ENCODE data around the gene PAOX.

DNA sequence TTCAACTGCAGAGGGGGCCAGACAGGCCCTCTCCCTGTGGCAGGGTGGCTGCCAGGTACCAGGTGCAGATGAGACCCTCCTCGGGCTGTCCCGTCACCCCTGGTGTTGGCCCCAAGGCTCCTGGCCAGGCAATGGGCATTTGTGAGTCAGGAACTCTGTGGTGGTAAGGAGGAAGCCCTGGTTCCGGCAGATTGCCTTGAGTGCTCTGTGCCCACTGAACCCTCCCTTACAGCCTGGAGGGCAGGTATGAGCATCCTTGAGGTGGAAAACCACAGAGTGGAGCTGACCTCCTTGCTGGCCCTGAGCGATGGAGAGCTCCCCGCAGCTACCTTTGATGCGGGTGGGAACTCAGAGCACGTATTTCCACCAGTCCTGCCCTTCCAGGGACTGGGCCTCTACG is 2.0 kb downstream of the PAOX start:
- TF ChIP-seq ZNF232 (CRISPR knock-in tag; IDR thresholded peaks at IDR 0.05; ENCODE audit: borderline replicate concordance) (no peak), SRF (IDR thresholded peaks at IDR 0.05; ENCODE audit: low read depth, low read length) (no peak), NR2C2 (CRISPR knock-in tag; IDR thresholded peaks at IDR 0.05; ENCODE audit: borderline replicate concordance) (no peak), MAFK (conservative IDR thresholded peaks at IDR 0.05 in 1 of 2, IDR thresholded peaks at IDR 0.05 in 1 of 2; ENCODE audit: low read length in 2 of 2) (no peak), TCF7 (IDR thresholded peaks at IDR 0.05; ENCODE audit: low read depth) (no peak), BORCS8-MEF2B (CRISPR knock-in tag; IDR thresholded peaks at IDR 0.05) (no peak), ZNF333 (CRISPR knock-in tag; IDR thresholded peaks at IDR 0.05; ENCODE audit: borderline replicate concordance) (no peak)
- TF ChIP-seq, protein P1, sequence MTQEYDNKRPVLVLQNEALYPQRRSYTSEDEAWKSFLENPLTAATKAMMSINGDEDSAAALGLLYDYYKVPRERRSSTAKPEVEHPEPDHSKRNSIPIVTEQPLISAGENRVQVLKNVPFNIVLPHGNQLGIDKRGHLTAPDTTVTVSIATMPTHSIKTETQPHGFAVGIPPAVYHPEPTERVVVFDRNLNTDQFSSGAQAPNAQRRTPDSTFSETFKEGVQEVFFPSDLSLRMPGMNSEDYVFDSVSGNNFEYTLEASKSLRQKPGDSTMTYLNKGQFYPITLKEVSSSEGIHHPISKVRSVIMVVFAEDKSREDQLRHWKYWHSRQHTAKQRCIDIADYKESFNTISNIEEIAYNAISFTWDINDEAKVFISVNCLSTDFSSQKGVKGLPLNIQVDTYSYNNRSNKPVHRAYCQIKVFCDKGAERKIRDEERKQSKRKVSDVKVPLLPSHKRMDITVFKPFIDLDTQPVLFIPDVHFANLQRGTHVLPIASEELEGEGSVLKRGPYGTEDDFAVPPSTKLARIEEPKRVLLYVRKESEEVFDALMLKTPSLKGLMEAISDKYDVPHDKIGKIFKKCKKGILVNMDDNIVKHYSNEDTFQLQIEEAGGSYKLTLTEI (CRISPR knock-in tag; conservative IDR thresholded peaks at IDR 0.05) = no peak
- TF ChIP-seq, protein P2, sequence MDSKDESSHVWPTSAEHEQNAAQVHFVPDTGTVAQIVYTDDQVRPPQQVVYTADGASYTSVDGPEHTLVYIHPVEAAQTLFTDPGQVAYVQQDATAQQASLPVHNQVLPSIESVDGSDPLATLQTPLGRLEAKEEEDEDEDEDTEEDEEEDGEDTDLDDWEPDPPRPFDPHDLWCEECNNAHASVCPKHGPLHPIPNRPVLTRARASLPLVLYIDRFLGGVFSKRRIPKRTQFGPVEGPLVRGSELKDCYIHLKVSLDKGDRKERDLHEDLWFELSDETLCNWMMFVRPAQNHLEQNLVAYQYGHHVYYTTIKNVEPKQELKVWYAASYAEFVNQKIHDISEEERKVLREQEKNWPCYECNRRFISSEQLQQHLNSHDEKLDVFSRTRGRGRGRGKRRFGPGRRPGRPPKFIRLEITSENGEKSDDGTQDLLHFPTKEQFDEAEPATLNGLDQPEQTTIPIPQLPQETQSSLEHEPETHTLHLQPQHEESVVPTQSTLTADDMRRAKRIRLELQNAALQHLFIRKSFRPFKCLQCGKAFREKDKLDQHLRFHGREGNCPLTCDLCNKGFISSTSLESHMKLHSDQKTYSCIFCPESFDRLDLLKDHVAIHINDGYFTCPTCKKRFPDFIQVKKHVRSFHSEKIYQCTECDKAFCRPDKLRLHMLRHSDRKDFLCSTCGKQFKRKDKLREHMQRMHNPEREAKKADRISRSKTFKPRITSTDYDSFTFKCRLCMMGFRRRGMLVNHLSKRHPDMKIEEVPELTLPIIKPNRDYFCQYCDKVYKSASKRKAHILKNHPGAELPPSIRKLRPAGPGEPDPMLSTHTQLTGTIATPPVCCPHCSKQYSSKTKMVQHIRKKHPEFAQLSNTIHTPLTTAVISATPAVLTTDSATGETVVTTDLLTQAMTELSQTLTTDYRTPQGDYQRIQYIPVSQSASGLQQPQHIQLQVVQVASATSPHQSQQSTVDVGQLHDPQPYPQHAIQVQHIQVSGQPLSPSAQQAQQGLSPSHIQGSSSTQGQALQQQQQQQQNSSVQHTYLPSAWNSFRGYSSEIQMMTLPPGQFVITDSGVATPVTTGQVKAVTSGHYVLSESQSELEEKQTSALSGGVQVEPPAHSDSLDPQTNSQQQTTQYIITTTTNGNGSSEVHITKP (CRISPR knock-in tag; IDR thresholded peaks at IDR 0.05; ENCODE audit: low read depth) = no peak
- TF ChIP-seq, protein P3, sequence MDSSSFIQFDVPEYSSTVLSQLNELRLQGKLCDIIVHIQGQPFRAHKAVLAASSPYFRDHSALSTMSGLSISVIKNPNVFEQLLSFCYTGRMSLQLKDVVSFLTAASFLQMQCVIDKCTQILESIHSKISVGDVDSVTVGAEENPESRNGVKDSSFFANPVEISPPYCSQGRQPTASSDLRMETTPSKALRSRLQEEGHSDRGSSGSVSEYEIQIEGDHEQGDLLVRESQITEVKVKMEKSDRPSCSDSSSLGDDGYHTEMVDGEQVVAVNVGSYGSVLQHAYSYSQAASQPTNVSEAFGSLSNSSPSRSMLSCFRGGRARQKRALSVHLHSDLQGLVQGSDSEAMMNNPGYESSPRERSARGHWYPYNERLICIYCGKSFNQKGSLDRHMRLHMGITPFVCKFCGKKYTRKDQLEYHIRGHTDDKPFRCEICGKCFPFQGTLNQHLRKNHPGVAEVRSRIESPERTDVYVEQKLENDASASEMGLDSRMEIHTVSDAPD (CRISPR knock-in tag; IDR thresholded peaks at IDR 0.05) = no peak

Data from HepG2 (cell line).